GM12801 (cell line): ENCODE measurements around the gene C1QTNF8.

Experiments
- TF ChIP-seq, protein P1 (sequence below): IDR thresholded peaks from one replicate; pipeline ENCODE4 v1.5.1; 2011; ENCODE audit warnings: control low read depth; ENCODE audit not compliant: insufficient read length; ENCODE audit errors: extremely low read depth

The C1QTNF8 gene

DNA sequence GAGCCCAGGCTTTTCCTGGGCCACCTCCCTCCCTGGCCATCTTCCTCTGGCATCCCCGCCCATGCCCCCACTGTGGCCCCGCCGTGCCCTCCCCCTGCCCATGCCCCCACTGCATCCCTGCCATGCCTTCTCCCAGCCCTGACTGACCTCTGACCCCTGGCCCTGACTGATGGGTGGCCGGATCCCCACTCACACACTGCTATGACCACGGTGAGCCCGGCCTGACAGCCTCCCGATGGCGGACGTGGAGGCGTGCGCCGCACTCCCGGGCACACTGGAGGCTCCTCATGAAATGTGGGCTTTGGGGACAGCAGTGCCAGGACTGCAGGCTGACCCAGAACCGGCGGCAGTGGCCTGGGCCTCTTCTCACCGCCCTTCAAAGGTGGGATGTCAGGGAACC is 10.6 kb upstream of the C1QTNF8 start:
- TF ChIP-seq, protein P1, sequence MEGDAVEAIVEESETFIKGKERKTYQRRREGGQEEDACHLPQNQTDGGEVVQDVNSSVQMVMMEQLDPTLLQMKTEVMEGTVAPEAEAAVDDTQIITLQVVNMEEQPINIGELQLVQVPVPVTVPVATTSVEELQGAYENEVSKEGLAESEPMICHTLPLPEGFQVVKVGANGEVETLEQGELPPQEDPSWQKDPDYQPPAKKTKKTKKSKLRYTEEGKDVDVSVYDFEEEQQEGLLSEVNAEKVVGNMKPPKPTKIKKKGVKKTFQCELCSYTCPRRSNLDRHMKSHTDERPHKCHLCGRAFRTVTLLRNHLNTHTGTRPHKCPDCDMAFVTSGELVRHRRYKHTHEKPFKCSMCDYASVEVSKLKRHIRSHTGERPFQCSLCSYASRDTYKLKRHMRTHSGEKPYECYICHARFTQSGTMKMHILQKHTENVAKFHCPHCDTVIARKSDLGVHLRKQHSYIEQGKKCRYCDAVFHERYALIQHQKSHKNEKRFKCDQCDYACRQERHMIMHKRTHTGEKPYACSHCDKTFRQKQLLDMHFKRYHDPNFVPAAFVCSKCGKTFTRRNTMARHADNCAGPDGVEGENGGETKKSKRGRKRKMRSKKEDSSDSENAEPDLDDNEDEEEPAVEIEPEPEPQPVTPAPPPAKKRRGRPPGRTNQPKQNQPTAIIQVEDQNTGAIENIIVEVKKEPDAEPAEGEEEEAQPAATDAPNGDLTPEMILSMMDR: no peak

DNA sequence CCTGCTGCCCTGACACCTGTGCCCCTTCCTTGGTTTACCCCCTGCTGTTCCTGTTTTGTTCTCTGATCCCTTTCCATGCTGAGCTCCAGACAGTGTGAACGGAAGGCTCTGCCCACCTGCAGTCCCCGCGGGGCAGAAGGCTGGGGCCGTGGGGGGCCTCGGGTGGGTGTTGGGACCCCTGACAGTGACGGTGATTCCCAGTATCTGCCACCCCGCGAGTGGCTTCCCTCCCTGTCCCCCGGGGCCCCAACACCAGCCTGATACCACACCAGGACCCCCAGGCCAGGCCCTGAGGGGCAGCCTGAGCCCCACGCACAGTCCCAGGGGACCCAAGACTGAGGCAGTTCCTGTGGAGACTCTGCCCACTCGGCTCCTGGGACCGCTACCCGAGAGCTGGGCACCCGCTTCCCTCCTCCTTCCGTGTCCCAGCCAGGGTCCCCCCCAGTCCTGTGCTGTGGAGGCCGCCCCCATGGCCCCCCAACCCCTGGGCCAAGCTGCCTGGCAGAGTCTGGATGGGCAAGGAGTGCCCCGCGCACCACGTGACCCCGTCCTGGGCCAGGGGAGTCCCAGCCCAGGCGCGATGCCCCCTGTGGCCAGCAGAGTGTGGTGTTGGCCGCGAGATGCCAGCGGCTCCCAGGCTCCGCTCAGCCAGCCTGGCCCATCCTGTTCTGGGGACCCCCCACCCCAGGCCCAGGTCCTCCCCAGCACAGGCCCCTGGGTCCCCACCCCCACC is 10.0 kb upstream of the C1QTNF8 start:
- TF ChIP-seq, protein P1: no peak

GRCh38 chr16:1103636-1103980 is 7.6 kb upstream of the C1QTNF8 start:
- TF ChIP-seq, protein P1: no peak

DNA sequence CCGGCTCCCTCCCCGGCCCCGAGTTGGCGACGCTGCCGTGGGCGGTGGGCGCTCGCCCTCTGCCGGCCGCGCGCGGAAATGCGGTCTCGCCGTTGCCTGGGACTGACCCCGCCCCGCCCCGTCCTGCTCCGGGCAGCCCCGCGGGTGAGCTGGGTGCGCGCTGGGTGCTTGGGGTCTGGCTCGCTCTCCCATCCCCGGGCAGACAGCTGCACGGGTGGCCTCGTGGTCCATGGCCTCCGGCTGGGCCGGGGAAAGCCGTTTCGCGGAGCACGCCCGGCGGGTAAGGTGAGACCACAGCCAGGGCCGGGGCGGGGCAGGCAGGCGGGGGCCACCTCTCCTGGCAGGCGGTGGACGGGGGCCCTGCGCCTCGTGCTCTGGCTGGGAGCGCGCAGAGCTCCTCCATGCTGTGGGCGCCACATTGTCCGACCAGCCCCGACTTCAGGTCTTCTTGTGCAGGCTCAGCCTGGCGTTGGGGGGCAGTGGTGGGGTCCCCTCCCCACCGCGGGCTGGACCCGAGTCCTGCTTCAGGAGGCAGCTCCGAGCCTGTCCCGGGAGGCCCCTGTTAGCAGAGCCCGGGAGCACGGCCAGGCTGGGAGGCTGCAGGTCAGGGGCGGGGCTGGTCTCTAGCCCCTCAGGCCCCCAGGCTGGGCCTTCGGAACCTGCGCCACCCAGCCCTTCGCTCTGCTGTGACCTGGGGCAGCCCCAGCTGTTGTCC is 7.0 kb upstream of the C1QTNF8 start:
- TF ChIP-seq, protein P1: no peak

DNA sequence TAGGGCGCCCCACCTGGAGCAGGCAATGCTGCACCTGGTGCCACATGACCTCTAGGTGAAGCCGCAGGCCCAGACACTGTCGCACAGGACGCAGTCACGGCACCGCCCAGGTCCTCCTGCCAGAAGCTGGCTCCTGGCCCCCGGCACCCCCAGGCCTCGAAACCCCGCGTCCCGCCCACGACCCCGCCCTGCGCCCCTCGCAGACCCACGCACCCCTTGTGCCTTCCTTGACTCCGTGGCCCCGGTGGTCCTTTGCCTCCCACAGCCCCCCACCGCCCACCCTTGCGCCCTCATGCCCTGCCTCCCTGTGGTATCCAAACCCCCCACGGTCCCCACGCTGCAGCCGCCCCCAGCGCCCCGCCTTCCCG is 6.3 kb upstream of the C1QTNF8 start:
- TF ChIP-seq, protein P1: no peak

DNA sequence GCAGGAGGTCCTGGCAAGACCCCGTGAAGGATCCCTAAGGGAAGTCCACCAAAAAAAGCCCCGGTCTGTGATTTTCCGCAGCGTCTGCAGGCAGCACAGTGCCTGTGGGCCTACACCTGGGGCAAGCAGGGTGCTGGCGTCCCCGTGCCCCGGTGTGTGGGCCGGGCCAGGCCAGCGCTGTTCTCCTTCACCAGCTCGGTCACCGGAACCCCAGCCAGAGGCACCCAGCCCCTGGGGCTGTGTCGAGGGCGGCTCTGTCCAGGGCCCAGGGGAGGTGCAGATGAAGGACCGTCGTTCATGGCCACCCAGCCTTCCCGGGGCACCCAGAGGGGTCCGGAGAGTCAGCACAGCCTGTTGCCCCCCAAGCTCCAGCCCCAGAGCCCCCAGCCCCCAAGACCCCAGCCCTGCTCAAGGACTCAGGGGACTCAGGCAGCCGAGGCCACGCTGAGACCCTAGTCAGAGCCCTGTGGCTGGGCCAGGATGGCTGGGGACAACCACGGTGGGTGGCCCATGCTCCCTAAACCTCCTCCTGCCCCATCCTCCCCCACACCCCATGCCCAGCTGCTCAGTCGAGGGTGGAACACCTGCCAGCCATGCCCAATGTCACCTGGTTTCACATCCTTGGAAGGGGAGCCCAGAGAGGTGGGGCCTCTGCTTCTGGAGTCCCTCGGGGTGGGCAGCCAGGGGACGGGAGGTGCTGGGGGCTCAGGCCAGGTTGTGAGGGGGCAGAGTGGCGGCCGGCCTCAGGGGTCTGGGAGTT is 5.7 kb upstream of the C1QTNF8 start:
- TF ChIP-seq, protein P1: no peak

- TF ChIP-seq, protein P1: no peak
Measured at GRCh38 chr16:1101133-1101532, 5.1 kb upstream of the C1QTNF8 start.
